Neutrophil (primary cell): ENCODE results near the gene TP53I11.

Experiments
- H3K27ac ChIP-seq: fragments of 200-600 bp; sonication (generic); 2 replicates; pipeline ENCODE4 v1.5.1; 2016; ENCODE audit warnings: mild to moderate bottlenecking, moderate library complexity
- H3K27me3 ChIP-seq: fragments of 200-600 bp; sonication (generic); 2 replicates; pipeline ENCODE4 v1.6.0; 2016; ENCODE audit warnings: mild to moderate bottlenecking
- H3K36me3 ChIP-seq: fragments of 200-600 bp; sonication (generic); 2 replicates; pipeline ENCODE4 v1.5.1; 2017
- H3K4me1 ChIP-seq, 2 experiments: fragments of 200-600 bp in 1 of 2; sonication (generic) in 1 of 2; 1 replicate in 1 of 2; 2 replicates in 1 of 2; pipeline versions ENCODE4 v1.5.1 to v1.6.1; 2013 to 2016; ENCODE audit warnings: low read depth in 1 of 2, low read length in 1 of 2, mild to moderate bottlenecking in 1 of 2, moderate library complexity in 1 of 2; ENCODE audit not compliant: control insufficient read depth in 1 of 2, insufficient read depth in 1 of 2
- H3K4me3 ChIP-seq, 2 experiments: fragments of 200-600 bp in 1 of 2; sonication (generic) in 1 of 2; 1 replicate in 1 of 2; 2 replicates in 1 of 2; pipeline ENCODE4 v1.5.1; 2013 to 2016; ENCODE audit warnings: low read depth in 1 of 2, low read length in 1 of 2, mild to moderate bottlenecking in 1 of 2, moderate library complexity in 1 of 2
- H3K9me3 ChIP-seq: fragments of 200-600 bp; sonication (generic); 2 replicates; pipeline ENCODE4 v1.5.1; 2016
- TF ChIP-seq, protein P1 (sequence below): fragments of 200-600 bp; sonication (generic); IDR thresholded peaks from 2 replicates; pipeline ENCODE4 v1.5.1; 2016; ENCODE audit warnings: antibody characterized with exemption

The TP53I11 gene

DNA sequence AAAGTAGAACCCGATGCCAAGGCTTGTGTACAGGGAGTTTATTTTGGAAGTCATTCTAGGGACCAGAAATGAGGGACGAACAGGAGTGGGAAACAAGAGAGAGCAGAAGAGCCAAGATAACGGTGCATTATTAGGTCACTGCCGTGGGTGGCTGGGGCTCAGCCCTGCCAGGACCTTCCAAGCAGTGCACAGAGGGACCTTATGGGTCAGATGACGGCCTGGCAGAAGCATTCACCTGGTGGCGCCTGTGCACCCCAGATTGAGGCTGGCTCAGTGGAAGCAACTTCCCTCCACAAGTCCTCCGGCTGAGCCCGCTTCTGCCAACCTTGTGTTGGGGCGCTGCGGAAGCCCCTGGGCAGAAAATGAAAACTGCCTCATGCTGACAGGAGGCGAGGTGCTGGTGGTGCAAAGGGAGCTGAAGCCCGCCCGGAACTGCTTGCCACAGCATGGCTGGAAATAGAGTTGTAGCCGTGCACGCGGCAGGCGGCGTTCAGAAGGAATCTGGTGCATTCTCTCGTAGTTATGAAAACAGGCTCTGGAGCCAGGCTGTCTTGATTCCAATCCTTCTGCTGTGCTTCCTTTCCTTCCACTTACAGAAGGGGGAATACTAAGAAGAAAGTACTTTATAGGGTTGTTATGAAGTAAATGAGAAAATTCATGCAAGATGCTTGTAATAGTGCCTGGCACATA, 22.2 kb upstream of the TP53I11 start:
- Histone ChIP-seq H3K36me3 (no peaks in the 10 kb centered on the region), H3K4me1 (peaks cover 82 to 85% of the 10 kb centered on the region in 2 experiments), H3K4me3 (no peak overlapping the region), H3K27ac (peak overlapping the region; percentile 94), H3K27me3 (no peaks in the 10 kb centered on the region), H3K9me3 (no peaks in the 10 kb centered on the region)
- TF ChIP-seq, protein P1, sequence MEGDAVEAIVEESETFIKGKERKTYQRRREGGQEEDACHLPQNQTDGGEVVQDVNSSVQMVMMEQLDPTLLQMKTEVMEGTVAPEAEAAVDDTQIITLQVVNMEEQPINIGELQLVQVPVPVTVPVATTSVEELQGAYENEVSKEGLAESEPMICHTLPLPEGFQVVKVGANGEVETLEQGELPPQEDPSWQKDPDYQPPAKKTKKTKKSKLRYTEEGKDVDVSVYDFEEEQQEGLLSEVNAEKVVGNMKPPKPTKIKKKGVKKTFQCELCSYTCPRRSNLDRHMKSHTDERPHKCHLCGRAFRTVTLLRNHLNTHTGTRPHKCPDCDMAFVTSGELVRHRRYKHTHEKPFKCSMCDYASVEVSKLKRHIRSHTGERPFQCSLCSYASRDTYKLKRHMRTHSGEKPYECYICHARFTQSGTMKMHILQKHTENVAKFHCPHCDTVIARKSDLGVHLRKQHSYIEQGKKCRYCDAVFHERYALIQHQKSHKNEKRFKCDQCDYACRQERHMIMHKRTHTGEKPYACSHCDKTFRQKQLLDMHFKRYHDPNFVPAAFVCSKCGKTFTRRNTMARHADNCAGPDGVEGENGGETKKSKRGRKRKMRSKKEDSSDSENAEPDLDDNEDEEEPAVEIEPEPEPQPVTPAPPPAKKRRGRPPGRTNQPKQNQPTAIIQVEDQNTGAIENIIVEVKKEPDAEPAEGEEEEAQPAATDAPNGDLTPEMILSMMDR = no peak

DNA sequence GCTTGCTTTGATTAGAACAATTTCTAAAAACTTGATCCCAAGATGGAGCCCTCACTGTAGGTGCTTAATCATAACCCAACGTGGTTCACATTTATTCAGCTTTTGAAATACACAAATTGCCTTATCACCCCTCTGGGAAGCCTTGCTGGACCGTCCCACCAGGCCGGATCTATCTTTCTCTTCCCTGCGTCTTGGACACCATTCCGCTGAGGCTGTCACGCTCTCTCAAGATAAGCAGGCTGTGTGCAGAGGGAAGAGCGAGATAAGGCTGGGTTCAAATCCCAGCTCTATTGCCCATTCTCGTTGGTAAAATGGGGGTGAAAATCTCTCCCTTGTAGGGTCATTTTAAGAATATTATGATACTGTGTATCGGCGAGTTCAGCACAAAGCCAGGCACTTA, 20.5 kb upstream of the TP53I11 start:
- Histone ChIP-seq H3K4me1 (peaks cover 77 to 79% of the 10 kb centered on the region in 2 experiments), H3K4me3 (peak overlapping the region; percentile 35 to 47), H3K27me3 (no peaks in the 10 kb centered on the region), H3K9me3 (no peaks in the 10 kb centered on the region), H3K36me3 (no peaks in the 10 kb centered on the region), H3K27ac (peak overlapping the region; percentile 94)
- TF ChIP-seq, protein P1 = no peak

DNA sequence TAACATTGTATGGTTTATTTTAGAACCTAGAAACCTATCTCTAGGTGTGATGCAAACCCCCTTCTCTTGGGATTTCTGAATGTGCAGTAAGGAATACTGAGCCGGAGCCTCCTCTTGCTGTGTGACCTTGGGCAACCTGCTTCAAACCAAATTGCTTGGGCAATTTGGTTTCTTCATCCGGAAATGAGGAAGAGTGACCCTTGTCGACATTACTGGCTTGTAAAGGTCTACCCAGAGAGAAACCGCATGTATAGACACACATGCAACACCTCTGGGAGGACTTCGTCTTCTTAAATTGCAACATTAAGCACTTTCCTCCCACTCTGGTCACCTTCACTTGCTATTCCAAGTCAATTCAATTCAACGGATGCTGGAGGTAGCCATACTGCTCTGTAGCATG, 19.6 kb upstream of the TP53I11 start:
- TF ChIP-seq, protein P1 = no peak
- Histone ChIP-seq H3K27ac (peak overlapping the region; percentile 94), H3K4me3 (peak overlapping the region; percentile 35 to 47), H3K27me3 (no peaks in the 10 kb centered on the region), H3K36me3 (no peaks in the 10 kb centered on the region), H3K9me3 (no peaks in the 10 kb centered on the region), H3K4me1 (peaks cover 84 to 85% of the 10 kb centered on the region in 2 experiments)

DNA sequence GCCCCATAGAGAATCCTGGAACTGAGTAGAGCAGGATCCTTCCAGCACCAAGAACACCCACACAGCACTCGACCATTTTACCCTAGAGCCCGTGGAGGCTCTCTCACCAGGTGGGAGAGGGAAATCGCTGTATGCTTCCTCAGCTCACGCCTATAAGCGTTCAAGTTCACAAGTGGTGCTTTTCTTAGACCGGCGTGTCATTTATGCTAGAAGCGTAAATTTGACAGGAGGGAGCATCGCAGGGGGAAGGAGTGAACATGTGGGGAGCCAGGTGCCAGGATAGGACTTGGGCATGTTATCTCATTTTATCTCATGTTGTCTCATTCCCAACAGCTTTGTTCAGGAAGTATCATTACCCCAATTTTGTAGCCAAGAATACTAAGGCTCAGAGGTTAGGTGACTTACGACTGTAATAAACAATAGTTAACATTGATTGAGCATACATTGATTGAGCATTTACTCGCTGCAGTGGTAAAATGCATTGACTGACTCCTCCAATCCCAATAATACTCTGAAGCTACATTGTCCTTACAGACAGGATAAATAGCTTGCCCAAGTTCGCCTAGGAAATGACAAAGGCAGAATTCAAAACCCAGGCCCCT, 19.1 kb upstream of the TP53I11 start:
- H3K27ac ChIP-seq = peak overlapping the region; percentile 94
- H3K36me3 ChIP-seq = no peaks in the 10 kb centered on the region
- TF ChIP-seq, protein P1 = no peak
- H3K4me3 ChIP-seq = peak overlapping the region; percentile 35 to 47
- no peaks in the 10 kb centered on the region for H3K9me3 ChIP-seq
- H3K27me3 ChIP-seq = no peaks in the 10 kb centered on the region
- H3K4me1 ChIP-seq = peaks cover 86 to 90% of the 10 kb centered on the region in 2 experiments

DNA sequence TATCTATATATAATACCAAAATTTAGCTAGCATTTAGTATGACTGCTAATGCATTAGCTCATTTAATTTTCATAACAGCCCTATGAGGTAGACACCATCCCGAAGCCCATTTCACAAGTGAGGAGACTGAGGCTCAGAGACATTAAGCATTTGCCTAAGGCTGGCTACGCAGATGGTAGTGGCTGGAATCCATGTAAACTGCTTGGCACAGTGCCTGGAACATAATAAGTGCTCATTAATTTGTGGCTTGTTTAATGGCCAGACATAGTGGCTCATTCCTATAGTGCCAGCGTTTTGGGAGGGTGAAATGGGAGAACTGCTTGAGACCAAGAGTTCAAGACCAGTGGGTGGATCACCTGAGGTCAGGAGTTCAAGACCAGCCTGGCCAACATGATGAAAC, 17.8 kb upstream of the TP53I11 start:
- Histone ChIP-seq H3K27ac (peak overlapping the region; percentile 94), H3K36me3 (no peaks in the 10 kb centered on the region)

More for the DNA sequence above, 17.8 kb upstream of the TP53I11 start:
- Histone ChIP-seq H3K4me1 (peaks cover 86 to 91% of the 10 kb centered on the region in 2 experiments), H3K27me3 (no peaks in the 10 kb centered on the region), H3K4me3 (no peak overlapping the region), H3K9me3 (no peaks in the 10 kb centered on the region)
- TF ChIP-seq, protein P1 = no peak
